LNCaP clone FGC (cell line): ENCODE results near the gene CALHM5.
"Not testable (repeated sequence)": the region's sequence is repeated elsewhere in the genome, so short reads cannot be mapped to it uniquely, and the experiment has no call there.

ENCODE experiments used
- DNase-seq: peaks from one replicate; pipeline ENCODE4 v3.0.0-alpha.2; 2011; ENCODE audit warnings: low read depth
- H3K4me3 ChIP-seq: 2 replicates; pipeline ENCODE4 v1.5.1; 2011; ENCODE audit warnings: mild to moderate bottlenecking, low read depth, low read length, control low read depth
- CTCF ChIP-seq: IDR thresholded peaks from 2 replicates; pipeline ENCODE4 v1.5.1; 2012; ENCODE audit warnings: mild to moderate bottlenecking; ENCODE audit not compliant: control insufficient read depth, insufficient read depth; ENCODE audit errors: extremely low read depth

Gene CALHM5

DNA sequence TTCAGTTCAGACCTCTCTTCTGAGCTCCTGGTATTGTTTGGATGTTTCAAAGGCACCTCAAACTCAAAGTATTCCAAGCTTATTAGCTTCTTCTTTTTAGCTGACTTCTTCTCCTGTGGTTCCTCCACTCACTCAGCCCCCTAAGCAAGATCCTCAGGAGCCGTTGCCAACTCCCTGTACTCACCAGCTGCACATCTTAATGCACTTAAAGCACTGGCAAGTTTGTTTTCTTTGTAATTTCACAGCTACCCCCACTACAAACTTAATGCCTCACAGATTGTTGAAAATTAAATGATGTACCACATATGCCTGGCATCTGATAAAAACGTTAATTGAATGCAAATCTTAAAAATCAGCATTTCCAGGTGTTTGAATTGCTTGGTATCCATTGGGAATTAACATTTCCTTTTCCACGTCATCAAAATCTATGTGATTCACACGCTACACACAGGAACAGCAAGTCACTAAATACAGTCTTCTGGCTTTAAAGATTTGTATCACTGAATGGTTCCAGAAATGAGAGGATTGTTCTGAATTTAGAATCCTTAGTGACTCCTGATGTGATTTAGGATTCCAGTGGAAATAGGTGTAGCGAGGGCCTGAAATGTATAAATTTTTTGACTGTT lies 25.8 kb upstream of the CALHM5 start:
- no peak overlapping the region for H3K4me3 ChIP-seq
- no peak for TF ChIP-seq CTCF
- no peak for DNase-seq

DNA sequence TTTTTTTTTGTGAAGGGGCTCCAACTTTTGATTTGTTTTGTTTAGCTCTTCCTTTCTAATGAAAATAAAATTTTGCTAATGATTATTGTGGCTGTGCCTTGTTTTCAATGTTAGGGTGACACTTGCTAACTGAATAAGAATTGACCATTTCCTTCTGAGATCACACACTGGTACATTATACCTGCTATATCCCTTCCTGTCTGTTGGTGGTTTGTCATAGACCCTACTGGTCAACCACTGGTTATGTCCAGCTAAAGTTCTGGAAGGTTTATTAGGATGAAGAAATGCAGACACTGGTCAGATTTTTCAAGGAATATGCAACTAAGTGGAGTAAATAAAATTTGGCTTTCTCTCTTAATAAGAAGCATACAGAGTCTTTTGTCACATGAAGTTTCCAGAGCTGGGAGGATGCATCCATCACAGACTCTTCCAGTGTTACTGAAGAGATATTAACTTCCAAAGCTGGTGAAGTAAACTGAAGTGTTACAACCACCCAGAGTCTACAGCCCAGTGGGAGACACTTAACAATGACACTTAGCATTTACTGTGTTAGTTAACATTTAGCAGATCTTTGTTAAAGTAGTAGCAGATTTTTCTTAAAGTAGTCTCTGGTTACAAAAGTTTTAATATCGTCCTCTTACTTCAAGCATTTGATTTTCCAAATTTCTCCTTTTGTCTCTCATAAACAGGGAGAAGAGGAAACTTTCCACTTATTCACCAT lies 19.7 kb upstream of the CALHM5 start:
- DNase-seq: no peak
- H3K4me3 ChIP-seq: no peak overlapping the region
- TF ChIP-seq CTCF: no peak

DNA sequence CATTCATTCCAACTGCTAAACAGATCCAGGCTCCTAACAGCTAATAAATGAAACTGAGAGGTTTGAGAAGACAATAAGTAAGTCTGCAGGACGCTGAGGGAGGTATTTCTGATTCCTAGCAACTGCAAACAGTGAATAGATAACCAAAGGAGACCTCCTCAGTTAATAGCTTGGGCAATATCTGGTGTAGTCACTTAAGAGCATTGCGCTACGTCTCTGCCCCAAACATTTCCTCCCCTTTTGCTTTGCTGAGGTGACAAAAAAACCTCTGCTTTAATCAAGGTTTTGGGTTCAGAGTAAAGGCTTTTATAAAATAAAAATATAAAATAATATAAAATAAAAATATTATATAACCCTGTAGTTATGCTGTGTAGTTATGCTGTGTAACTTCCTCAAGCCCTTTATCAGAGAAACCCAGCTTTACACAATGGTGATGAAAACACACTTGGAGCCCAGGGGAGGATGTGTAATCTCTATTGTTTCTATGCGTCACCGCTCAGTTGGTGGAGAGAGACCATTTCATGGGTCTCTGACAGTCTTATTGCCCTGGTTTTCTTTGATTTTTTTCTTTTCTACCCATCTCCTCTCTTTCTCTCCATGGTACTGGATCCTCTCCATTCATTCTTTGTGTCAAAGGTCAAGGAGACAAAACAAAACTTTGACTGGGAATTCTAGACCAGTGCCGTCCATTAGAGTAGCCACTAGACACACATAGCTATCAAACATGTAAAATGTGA lies 18.9 kb upstream of the CALHM5 start:
- H3K4me3 ChIP-seq: no peak overlapping the region
- no peak for TF ChIP-seq CTCF
- DNase-seq: no peak

DNA sequence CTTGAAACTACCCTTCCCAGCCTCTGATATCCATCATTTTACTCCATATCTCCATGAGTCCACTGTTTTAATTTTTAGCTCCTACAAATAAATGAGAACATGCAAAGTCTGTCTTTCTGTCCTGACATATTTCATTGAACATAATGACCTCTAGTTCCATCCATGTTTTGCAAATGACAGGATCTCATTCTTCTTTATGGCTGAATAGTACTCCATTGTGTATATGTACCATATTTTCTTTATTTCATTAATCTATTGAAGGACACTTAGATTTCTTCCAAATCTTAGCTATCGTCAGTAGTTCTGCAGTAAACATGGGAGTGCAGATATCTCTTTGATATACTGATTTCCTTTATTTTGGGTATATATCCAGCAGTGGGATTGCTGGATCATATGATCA lies 16.3 kb upstream of the CALHM5 start:
- not testable (repeated sequence) for DNase-seq, H3K4me3 ChIP-seq

DNA sequence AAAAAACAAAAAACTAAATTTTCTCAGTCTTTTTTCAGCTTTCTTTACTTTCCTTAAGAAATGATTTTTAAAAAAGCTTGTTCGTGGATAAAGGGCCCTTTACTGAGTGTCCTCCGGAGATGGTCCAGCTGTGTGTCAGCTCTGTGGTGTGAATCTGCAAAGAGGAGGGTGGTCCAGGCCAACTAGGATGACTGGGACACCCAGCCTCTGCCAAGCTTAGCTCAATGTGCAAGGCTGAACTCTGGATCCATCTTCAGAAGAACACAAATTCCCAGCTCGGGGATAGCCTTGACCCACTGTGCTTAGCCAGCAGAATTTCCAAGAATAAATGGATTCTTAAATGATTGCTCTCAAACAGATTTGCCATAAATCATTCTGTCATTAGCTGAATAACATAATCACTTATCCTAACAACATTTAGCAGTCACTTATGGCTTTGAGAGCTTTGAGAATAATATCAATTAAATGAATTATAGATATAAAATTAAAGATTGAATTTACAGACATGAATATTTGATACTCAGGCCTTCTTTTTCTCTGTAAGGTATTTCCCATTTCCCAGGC lies 14.2 kb upstream of the CALHM5 start:
- no peak for TF ChIP-seq CTCF
- H3K4me3 ChIP-seq: no peak overlapping the region
- no peak for DNase-seq

DNA sequence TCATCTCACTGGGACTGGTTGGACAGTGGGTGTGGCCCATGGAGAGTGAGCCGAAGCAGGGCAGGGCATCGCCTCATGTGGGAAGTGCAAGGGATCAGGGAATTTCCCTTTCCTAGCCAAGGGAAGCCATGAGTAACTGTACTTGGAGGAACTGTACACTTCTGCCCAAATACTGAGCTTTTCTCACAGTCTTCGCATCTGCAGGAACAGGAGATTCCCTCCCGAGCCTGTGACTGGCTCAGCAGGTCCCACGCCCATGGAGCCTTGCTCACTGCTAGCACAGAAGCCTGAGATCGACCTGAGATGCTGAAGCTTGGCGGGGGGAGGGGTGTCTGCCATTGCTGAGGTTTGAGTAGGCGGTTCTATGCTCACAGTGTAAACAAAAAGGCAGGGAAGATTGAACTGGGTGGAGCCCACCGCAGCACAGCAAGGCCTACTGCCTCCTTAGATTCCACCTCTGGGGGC lies 10.4 kb upstream of the CALHM5 start:
- no peak overlapping the region for H3K4me3 ChIP-seq

More for the DNA sequence above, 10.4 kb upstream of the CALHM5 start:
- DNase-seq: no peak
- no peak for TF ChIP-seq CTCF
